ENCODE measurements around the gene VASH1.

GRCh38 chr14:76814726-76815645, 53.7 kb downstream of the VASH1 start:
- TF ChIP-seq CTCF (IDR thresholded peaks at IDR 0.05; ENCODE audit: insufficient read depth, low read length, poor library complexity, severe bottlenecking) = no peak
- no peak for TF ChIP-seq EZH2phosphoT487 (conservative IDR thresholded peaks at IDR 0.05; ENCODE audit: low read length)

All from SU-DHL-6 (cell line).